ENCODE data around the gene TTC28. TPM values are rescaled to one million over a fixed set of nuclear protein-coding genes. Genes with fewer than 3 reads are reported as not detected.
"Not testable (repeated sequence)": the region's sequence is repeated elsewhere in the genome, so short reads cannot be mapped to it uniquely, and the experiment has no call there.

TTC28 gene
- total and polyA plus RNA-seq, 12 donors = 2.1 to 27.7 (median 20.4) TPM

- ATAC-seq = no peak
- H3K4me1 ChIP-seq = peaks cover 0 to 10% (median 0%) of the 10 kb centered on the region in 9 donors
- no peak overlapping the region for H3K27ac ChIP-seq
- no peaks in the 10 kb centered on the region for H3K36me3 ChIP-seq
- intact Hi-C loops (cut with DNase I) = no loop called here
- DNase-seq = no peak
- H3K4me3 ChIP-seq = no peak overlapping the region
- TF ChIP-seq CTCF (IDR thresholded peaks at IDR 0.05) = no peak
- no peaks in the 10 kb centered on the region for H3K27me3 ChIP-seq
- peaks cover 0 to 6% (median 0%) of the 10 kb centered on the region in 11 donors for H3K9me3 ChIP-seq
- 95 to 96% methylated on average over 2 of the region's 2 CpGs for whole genome bisulfite sequencing, 2 donors
These were observed 60.4 kb downstream of the TTC28 start for GRCh38 chr22:28619236-28619635.

GRCh38 chr22:28615423-28615822, 64.2 kb downstream of the TTC28 start:
- H3K4me1 ChIP-seq; H3K27me3 ChIP-seq; H3K27ac ChIP-seq; intact Hi-C loops (cut with DNase I); H3K4me3 ChIP-seq; DNase-seq; H3K36me3 ChIP-seq; ATAC-seq: not testable (repeated sequence)
- WGBS, 2 donors = 89 to 93% methylated on average over 4 of the region's 4 CpGs
- H3K9me3 ChIP-seq = peaks cover 0 to 13% (median 0%) of the 10 kb centered on the region in 11 donors

- Histone ChIP-seq H3K4me1 (peaks cover 0 to 21% (median 2%) of the 10 kb centered on the region in 9 donors), H3K4me3 (no peak overlapping the region), H3K27ac (no peak overlapping the region), H3K9me3 (peaks cover 0 to 13% (median 0%) of the 10 kb centered on the region in 11 donors), H3K36me3 (no peaks in the 10 kb centered on the region), H3K27me3 (no peaks in the 10 kb centered on the region)
- TF ChIP-seq CTCF (IDR thresholded peaks at IDR 0.05) = no peak
- DNase-seq (no peak), ATAC-seq (no peak)
- intact Hi-C loops (cut with DNase I) = loop anchor here in 9 of 10 donors (5.0 to 10.0 kb wide), 5 partner anchors 135 to 635 kb away; partner anchors contain the start of genes CHEK2 (in 1 of the 9) and HSCB (in 1 of the 9)
- 83 to 84% methylated on average over 5 of the region's 5 CpGs for WGBS, 2 donors
These were observed 69.7 kb downstream of the TTC28 start for GRCh38 chr22:28609921-28610320.

GRCh38 chr22:28608546-28608945, 71.1 kb downstream of the TTC28 start:
- no peak overlapping the region for H3K4me3 ChIP-seq
- TF ChIP-seq CTCF (IDR thresholded peaks at IDR 0.05) = no peak
- no peaks in the 10 kb centered on the region for H3K27me3 ChIP-seq
- intact Hi-C loops (cut with DNase I) = loop anchor here in 9 of 10 donors (5.0 to 10.0 kb wide), 5 partner anchors 136 to 636 kb away; partner anchors contain the start of genes CHEK2 (in 1 of the 9) and HSCB (in 1 of the 9)
- WGBS, 2 donors = 72 to 75% methylated on average over 2 of the region's 2 CpGs
- ATAC-seq (no peak), DNase-seq (no peak)
- no peaks in the 10 kb centered on the region for H3K36me3 ChIP-seq
- peaks cover 0 to 6% (median 0%) of the 10 kb centered on the region in 11 donors for H3K9me3 ChIP-seq
- H3K4me1 ChIP-seq = peaks cover 0 to 21% (median 2%) of the 10 kb centered on the region in 9 donors
- H3K27ac ChIP-seq = no peak overlapping the region

GRCh38 chr22:28607795-28608194, 71.8 kb downstream of the TTC28 start:
- Histone ChIP-seq H3K9me3 (peaks cover 0 to 6% (median 0%) of the 10 kb centered on the region in 11 donors), H3K4me1 (peaks cover 0 to 21% (median 2%) of the 10 kb centered on the region in 9 donors), H3K4me3 (no peak overlapping the region), H3K36me3 (no peaks in the 10 kb centered on the region), H3K27me3 (no peaks in the 10 kb centered on the region), H3K27ac (peak overlapping the region in 2 of 10 donors; percentile 1 to 4)
- DNase-seq (no peak), ATAC-seq (no peak)
- intact Hi-C loops (cut with DNase I) = loop anchor here in 9 of 10 donors (5.0 to 10.0 kb wide), 5 partner anchors 137 to 637 kb away; partner anchors contain the start of genes CHEK2 (in 1 of the 9) and HSCB (in 1 of the 9)
- TF ChIP-seq CTCF (IDR thresholded peaks at IDR 0.05) = no peak
